A673 (cell line): ENCODE measurements around the gene ARMCX2. TPM values are rescaled to one million over a fixed set of nuclear protein-coding genes. Genes with fewer than 3 reads are reported as not detected.
A peak's percentile ranks its signal among the peaks of the same experiment; 100 is the strongest.

Source experiments
- BruUV-seq: library from RNA; stranded (reverse); fragments of 400-500 nt; replicated peaks from 2 replicates; lab custom pipeline; 2021; lab: Mats Ljungman, UMichigan
- CTCF ChIA-PET: fragments of 300-600 bp; sonication (Branson Sonifier 250); formaldehyde crosslinking; loops from one replicate; lab custom pipeline; 2022; ENCODE audit warnings: antibody characterized with exemption; lab: Charles Lee
- POLR2A ChIA-PET: fragments of 300-600 bp; sonication (Branson Sonifier 250); formaldehyde crosslinking; loops from one replicate; lab custom pipeline; 2022; ENCODE audit warnings: antibody characterized with exemption; ENCODE audit not compliant: low non-redundant PET; lab: Charles Lee
- DNase-seq: peaks from one replicate; pipeline ENCODE4 v3.0.0-alpha.2; 2015; ENCODE audit warnings: low spot score
- H3K27ac ChIP-seq: fragments of 200-600 bp; sonication (generic); 2 replicates; pipeline ENCODE4 v1.5.1; 2016; ENCODE audit warnings: mixed run types, low read depth, mild to moderate bottlenecking, mixed read lengths, antibody characterized with exemption, low read length; ENCODE audit not compliant: poor library complexity, severe bottlenecking
- H3K27me3 ChIP-seq: fragments of 200-600 bp; sonication (generic); replicated peaks from 2 replicates; pipeline ENCODE4 v1.6.1; 2017; ENCODE audit warnings: mixed run types, low read depth, mild to moderate bottlenecking, mixed read lengths, antibody characterized with exemption, low read length; ENCODE audit not compliant: insufficient read depth, poor library complexity
- H3K36me3 ChIP-seq: fragments of 200-600 bp; sonication (generic); 2 replicates; pipeline ENCODE4 v1.6.1; 2016; ENCODE audit warnings: mixed run types, mild to moderate bottlenecking, mixed read lengths, antibody characterized with exemption, low read length; ENCODE audit not compliant: insufficient read depth, poor library complexity, severe bottlenecking
- H3K4me1 ChIP-seq: fragments of 200-600 bp; sonication (generic); 2 replicates; pipeline ENCODE4 v1.6.1; 2017; ENCODE audit warnings: mixed run types, mild to moderate bottlenecking, mixed read lengths, antibody characterized with exemption, low read length; ENCODE audit not compliant: insufficient read depth, poor library complexity, severe bottlenecking
- H3K4me3 ChIP-seq: fragments of 200-600 bp; sonication (generic); 2 replicates; pipeline ENCODE4 v1.5.1; 2016; ENCODE audit warnings: low read depth, mixed run types, mild to moderate bottlenecking, mixed read lengths, low read length; ENCODE audit not compliant: poor library complexity, severe bottlenecking
- H3K9me3 ChIP-seq: fragments of 200-600 bp; sonication (generic); 2 replicates; pipeline ENCODE4 v1.6.1; 2016; ENCODE audit warnings: mixed run types, low read depth, mild to moderate bottlenecking, mixed read lengths, antibody characterized with exemption, low read length; ENCODE audit not compliant: poor library complexity, severe bottlenecking
- CTCF ChIP-seq: fragments of 300-800, 200-600 bp; sonication (generic); conservative IDR thresholded peaks from 2 replicates; pipeline ENCODE4 v1.5.1; 2017; ENCODE audit warnings: low read depth, mild to moderate bottlenecking, antibody characterized with exemption, low read length, moderate library complexity, mixed read lengths
- EZH2 ChIP-seq: fragments of 200-600 bp; sonication (generic); IDR thresholded peaks from 2 replicates; pipeline ENCODE4 v1.6.1; 2017; ENCODE audit warnings: borderline replicate concordance, low read depth, mild to moderate bottlenecking, mixed read lengths, antibody characterized with exemption, low read length; ENCODE audit not compliant: poor library complexity, severe bottlenecking
- intact Hi-C: fragments of 100-400 bp; cut with micrococcal nuclease; formaldehyde crosslinking; loops from one replicate; pipeline ENCODE4 v1.10.0; 2022; ENCODE audit not compliant: unreplicated experiment
- total RNA-seq: library from RNA; stranded (reverse); gene quantifications from 2 replicates; pipeline ENCODE4 v1.2.3, GENCODE V29; 2021

The ARMCX2 gene
- total RNA-seq, 1 experiment from 2014 or later = 58.8 TPM

GRCh38 chrX:101617211-101618191 lies 42.1 kb downstream of the ARMCX2 start, which contains the start of gene ARMCX6:
Gene ARMCX6 (minus strand): TSS chrX:101618000. CDS start chrX:101616620, 1,380 bp downstream.
- TF ChIP-seq EZH2 (no peak), CTCF (peak; percentile 47; the same call in 1 of the 2 replicates)
- H3K27ac ChIP-seq = peak within 1 kb of the TSS; percentile 70
- no peaks in the 10 kb centered on the region for H3K27me3 ChIP-seq
- ChIA-PET POLR2A (no interaction called here), CTCF (no interaction called here)
- DNase-seq = peak; percentile 79
- H3K9me3 ChIP-seq = no peaks in the 10 kb centered on the region
- BruUV-seq = no TSS peak
- peaks cover 12% of the 10 kb centered on the region for H3K4me1 ChIP-seq
- intact Hi-C loops = loop anchor here (5.0 kb wide), 2 partner anchors 125 to 180 kb away; no protein-coding TSS in a partner anchor
- H3K36me3 ChIP-seq = no peaks in the 10 kb centered on the region
- H3K4me3 ChIP-seq = peak within 1 kb of the TSS; percentile 71

- no peaks in the 10 kb centered on the region for H3K9me3 ChIP-seq
- intact Hi-C loops = no loop called here
- ChIA-PET POLR2A (no interaction called here), CTCF (no interaction called here)
- H3K27ac ChIP-seq = no peak overlapping the region
- no peak for TF ChIP-seq EZH2
- no peak for TF ChIP-seq CTCF
- no peaks in the 10 kb centered on the region for H3K4me1 ChIP-seq
- no peak for DNase-seq
- H3K4me3 ChIP-seq = no peak overlapping the region
- peaks cover 7% of the 10 kb centered on the region for H3K27me3 ChIP-seq
- H3K36me3 ChIP-seq = no peaks in the 10 kb centered on the region
- no TSS peak for BruUV-seq
These were observed 53.9 kb downstream of the ARMCX2 start for GRCh38 chrX:101605728-101606127.

Other genes with a start within 250 kb of the ARMCX2 start
- gene ARMCX4, start 174.4 kb downstream of the ARMCX2 start, total RNA-seq = 12.0 and 13.3 TPM in 2 replicates
- 6.1 and 6.2 TPM in 2 replicates for gene ARMCX1, start 109.3 kb downstream of the ARMCX2 start, total RNA-seq
- 39.9 and 44.7 TPM in 2 replicates for gene ARMCX6, start 41.9 kb downstream of the ARMCX2 start, total RNA-seq
- gene ARMCX3, start 36.7 kb downstream of the ARMCX2 start, total RNA-seq = 31.7 and 37.8 TPM in 2 replicates